Measurements from ENCODE around the gene NRM.

DNA sequence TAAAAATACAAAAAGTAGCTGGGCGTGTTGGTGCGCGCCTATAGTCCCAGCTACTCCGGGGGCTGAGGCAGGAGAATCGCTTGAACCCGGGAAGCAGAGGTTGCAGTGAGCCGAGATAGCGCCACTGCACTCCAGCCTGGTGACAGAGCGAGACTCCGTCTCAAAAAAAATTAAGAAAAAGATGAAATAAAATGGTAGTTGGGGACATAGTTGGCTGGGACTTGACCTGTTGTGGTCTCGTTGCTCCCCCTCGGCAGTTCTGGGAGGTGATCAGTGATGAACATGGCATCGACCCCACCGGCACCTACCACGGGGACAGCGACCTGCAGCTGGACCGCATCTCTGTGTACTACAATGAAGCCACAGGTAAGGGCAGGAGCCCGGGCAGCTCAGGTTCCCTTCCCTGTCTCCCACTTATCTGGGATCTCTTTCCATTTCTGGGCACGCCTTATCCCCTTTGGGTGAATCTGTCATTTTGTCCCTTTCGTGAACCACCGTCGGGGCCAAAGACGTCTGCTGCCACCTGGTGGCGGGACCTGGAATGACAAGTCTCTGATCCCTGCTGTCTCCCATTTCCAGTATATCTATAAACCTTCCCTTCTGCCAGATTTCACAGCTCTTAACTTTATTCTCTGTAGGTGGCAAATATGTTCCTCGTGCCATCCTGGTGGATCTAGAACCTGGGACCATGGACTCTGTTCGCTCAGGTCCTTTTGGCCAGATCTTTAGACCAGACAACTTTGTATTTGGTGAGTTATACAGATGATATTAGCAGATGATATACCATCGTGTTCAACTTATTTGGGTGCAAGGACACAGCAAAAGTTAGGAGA is 31.7 kb upstream of the NRM start:
- TF ChIP-seq, protein P1, sequence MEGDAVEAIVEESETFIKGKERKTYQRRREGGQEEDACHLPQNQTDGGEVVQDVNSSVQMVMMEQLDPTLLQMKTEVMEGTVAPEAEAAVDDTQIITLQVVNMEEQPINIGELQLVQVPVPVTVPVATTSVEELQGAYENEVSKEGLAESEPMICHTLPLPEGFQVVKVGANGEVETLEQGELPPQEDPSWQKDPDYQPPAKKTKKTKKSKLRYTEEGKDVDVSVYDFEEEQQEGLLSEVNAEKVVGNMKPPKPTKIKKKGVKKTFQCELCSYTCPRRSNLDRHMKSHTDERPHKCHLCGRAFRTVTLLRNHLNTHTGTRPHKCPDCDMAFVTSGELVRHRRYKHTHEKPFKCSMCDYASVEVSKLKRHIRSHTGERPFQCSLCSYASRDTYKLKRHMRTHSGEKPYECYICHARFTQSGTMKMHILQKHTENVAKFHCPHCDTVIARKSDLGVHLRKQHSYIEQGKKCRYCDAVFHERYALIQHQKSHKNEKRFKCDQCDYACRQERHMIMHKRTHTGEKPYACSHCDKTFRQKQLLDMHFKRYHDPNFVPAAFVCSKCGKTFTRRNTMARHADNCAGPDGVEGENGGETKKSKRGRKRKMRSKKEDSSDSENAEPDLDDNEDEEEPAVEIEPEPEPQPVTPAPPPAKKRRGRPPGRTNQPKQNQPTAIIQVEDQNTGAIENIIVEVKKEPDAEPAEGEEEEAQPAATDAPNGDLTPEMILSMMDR (IDR thresholded peaks at IDR 0.05; ENCODE audit: insufficient read depth, low read depth, low read length), result peak; percentile 95
- TF ChIP-seq EZH2 (IDR thresholded peaks at IDR 0.05; ENCODE audit: insufficient read depth, low read length), result no peak
